Ishikawa (cell line): ENCODE measurements around the gene HAO1.

Source experiments
- CEBPB ChIP-seq: IDR thresholded peaks from 2 replicates; pipeline ENCODE4 v1.6.1; 2012
- CREB1 ChIP-seq: IDR thresholded peaks from 2 replicates; pipeline ENCODE4 v1.6.1; 2012; ENCODE audit warnings: low read depth
- EGR1 ChIP-seq: IDR thresholded peaks from 2 replicates; pipeline ENCODE4 v1.6.1; 2012
- EP300 ChIP-seq: IDR thresholded peaks from 2 replicates; pipeline ENCODE4 v1.6.1; 2012; ENCODE audit warnings: borderline replicate concordance
- FOXM1 ChIP-seq: IDR thresholded peaks from 2 replicates; pipeline ENCODE4 v1.6.1; 2012; ENCODE audit warnings: low read depth, borderline replicate concordance
- MAX ChIP-seq: IDR thresholded peaks from 2 replicates; pipeline ENCODE4 v1.6.1; 2012
- RAD21 ChIP-seq: IDR thresholded peaks from 2 replicates; pipeline ENCODE4 v1.6.1; 2012; ENCODE audit warnings: low read depth
- TAF1 ChIP-seq: IDR thresholded peaks from 2 replicates; pipeline ENCODE4 v1.6.1; 2012; ENCODE audit warnings: low read depth, mild to moderate bottlenecking
- TCF12 ChIP-seq: IDR thresholded peaks from 2 replicates; pipeline ENCODE4 v1.6.1; 2012; ENCODE audit warnings: low read depth
- TEAD4 ChIP-seq: IDR thresholded peaks from 2 replicates; pipeline ENCODE4 v1.6.1; 2012
- YY1 ChIP-seq: IDR thresholded peaks from 2 replicates; pipeline ENCODE4 v1.6.1; 2012; ENCODE audit warnings: low read depth
- ZBTB7A ChIP-seq: IDR thresholded peaks from 2 replicates; pipeline ENCODE4 v1.6.1; 2012; ENCODE audit warnings: low read depth
- TF ChIP-seq, protein P1 (sequence below): IDR thresholded peaks from 2 replicates; pipeline ENCODE4 v1.6.1; 2012; ENCODE audit warnings: low read depth, mild to moderate bottlenecking

GRCh38 chr20:7950387-7950786 lies 10.1 kb upstream of the HAO1 start:
- TF ChIP-seq CEBPB (no peak), EP300 (no peak), TCF12 (no peak), MAX (no peak), FOXM1 (no peak), TAF1 (no peak), TEAD4 (no peak), YY1 (no peak), ZBTB7A (no peak), RAD21 (no peak), CREB1 (no peak), EGR1 (no peak)
- TF ChIP-seq, protein P1, sequence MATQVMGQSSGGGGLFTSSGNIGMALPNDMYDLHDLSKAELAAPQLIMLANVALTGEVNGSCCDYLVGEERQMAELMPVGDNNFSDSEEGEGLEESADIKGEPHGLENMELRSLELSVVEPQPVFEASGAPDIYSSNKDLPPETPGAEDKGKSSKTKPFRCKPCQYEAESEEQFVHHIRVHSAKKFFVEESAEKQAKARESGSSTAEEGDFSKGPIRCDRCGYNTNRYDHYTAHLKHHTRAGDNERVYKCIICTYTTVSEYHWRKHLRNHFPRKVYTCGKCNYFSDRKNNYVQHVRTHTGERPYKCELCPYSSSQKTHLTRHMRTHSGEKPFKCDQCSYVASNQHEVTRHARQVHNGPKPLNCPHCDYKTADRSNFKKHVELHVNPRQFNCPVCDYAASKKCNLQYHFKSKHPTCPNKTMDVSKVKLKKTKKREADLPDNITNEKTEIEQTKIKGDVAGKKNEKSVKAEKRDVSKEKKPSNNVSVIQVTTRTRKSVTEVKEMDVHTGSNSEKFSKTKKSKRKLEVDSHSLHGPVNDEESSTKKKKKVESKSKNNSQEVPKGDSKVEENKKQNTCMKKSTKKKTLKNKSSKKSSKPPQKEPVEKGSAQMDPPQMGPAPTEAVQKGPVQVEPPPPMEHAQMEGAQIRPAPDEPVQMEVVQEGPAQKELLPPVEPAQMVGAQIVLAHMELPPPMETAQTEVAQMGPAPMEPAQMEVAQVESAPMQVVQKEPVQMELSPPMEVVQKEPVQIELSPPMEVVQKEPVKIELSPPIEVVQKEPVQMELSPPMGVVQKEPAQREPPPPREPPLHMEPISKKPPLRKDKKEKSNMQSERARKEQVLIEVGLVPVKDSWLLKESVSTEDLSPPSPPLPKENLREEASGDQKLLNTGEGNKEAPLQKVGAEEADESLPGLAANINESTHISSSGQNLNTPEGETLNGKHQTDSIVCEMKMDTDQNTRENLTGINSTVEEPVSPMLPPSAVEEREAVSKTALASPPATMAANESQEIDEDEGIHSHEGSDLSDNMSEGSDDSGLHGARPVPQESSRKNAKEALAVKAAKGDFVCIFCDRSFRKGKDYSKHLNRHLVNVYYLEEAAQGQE, result no peak
